NOMO-1 treated with dmso at 0.1 percent for 144 hours (cell line): ENCODE measurements around the gene GPR37L1.

Experiments used
- DNase-seq: peaks from one replicate; lab custom pipeline; 2025; ENCODE audit not compliant: unreplicated experiment; lab: John Stamatoyannopoulos, UW

The GPR37L1 gene

DNA sequence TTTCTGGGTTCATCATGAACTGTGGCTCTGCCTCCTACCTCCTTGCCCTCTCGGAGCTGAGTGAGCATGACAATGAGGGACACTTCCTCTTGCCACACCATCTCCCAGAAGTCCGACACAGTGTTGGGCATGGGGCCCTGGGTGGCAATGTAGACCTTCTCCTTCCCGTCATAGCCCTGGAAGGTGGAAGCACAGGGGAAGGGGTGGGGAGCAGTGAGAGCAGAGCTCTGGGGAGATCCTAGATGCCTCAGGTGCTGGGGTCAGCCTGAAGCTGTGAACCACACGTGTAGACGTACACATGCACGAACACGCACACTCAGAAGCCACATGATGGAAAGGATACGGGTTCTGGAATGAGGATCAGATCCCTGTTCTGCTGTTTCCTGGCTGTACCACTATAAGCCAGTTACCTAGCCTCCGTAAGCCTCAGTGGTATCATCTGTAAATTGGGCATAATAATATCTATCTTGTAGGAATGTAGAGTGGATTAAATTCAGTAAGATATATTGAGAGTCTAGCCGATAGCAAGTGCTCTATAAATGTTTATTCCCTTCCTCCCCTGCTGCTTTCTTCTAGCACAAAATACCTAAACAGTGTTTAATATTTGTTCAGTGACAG, 31.5 kb downstream of the GPR37L1 start:
- no peak for DNase-seq

- no peak for DNase-seq
These were observed 32.2 kb downstream of the GPR37L1 start for GRCh38 chr1:202154766-202155477.

DNA sequence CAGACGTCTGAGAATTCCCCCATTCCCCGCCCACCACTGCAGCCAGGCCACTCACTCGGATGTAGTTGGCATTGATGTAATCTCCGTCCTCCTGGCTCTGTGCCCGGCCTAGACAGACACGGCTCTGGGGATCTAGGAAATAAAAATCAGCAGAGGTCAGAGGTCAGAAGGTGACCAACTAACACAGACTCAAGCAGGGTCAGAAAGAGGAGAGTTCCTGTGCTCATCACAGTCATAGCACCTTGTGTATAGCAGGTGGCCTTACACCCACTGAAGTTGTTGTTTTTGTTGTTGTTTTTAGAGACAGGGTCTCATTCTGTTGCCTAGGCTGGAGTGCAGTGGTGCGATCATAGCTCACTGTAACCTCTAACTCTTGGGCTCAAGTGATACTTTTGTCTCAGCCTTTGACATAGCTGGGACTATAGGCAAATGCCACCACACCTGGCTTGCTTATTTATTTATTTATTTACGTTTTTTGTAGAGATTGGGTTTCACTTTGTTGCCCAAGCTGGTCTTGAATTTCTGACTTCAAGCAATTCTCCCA, 32.8 kb downstream of the GPR37L1 start:
- no peak for DNase-seq

DNA sequence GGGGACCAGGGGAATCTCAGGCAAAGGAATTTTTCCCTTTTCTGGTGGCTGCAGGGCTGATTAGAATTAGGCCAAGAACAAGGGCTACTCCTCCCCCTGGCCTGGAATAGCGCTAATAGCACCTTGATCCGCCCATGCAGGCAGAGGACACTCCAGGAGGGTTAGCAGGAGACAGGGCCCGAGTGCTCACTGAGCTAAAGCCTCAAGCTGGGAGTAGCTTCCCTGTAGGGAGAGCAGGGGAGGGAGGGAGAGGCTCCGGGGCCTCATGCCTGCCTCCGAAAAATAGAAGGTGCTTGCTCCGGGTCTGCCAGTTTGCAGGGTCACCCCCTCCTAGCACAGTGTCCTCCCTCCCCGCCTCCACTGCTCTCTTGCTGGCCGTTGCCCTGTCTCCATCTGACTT, 33.9 kb downstream of the GPR37L1 start:
- no peak for DNase-seq

DNA sequence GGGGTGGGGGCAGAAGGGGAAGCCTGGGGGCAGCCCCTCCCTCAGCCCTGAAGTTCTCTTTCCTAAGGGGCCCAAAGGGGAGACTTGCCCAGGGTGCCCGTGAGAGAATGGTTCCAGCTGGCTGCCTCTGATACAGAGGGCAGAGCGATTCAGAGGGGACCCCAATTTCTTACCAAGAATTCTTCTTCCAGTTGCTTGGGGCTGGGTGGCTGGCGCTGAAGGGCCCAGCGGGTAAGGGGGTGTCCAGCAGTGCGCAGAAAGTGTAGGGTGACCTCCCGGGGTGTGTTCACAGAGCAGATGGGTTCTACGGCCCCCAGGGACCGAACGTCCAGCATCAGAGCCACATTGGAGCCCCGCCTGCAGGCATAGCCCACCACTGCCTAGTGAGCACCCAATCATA, 35.2 kb downstream of the GPR37L1 start:
- no peak for DNase-seq

- DNase-seq, result peak; percentile 32
These were observed 36.3 kb downstream of the GPR37L1 start for GRCh38 chr1:202158810-202159533.

- peak; percentile 41 for DNase-seq
These were observed 37.0 kb downstream of the GPR37L1 start for GRCh38 chr1:202159534-202160371.

GRCh38 chr1:202160377-202160940, 37.7 kb downstream of the GPR37L1 start, which contains the start of gene PTPN7:
Gene PTPN7, minus strand, starts transcription at chr1:202160602. Its CDS starts 1,200 bp downstream, at chr1:202159402.
- DNase-seq, result peak; percentile 81

GRCh38 chr1:202161151-202162046, 38.7 kb downstream of the GPR37L1 start:
- DNase-seq, result no peak

- peak; percentile 55 for DNase-seq
These were observed 39.3 kb downstream of the GPR37L1 start for GRCh38 chr1:202162047-202162417.

- no peak for DNase-seq
These were observed 39.9 kb downstream of the GPR37L1 start for GRCh38 chr1:202162418-202163280.

- DNase-seq, result no peak
These were observed 40.9 kb downstream of the GPR37L1 start for GRCh38 chr1:202163281-202164270.

- DNase-seq, result no peak
These were observed 41.7 kb downstream of the GPR37L1 start for GRCh38 chr1:202164271-202165037.

GRCh38 chr1:202165267-202165941, 42.7 kb downstream of the GPR37L1 start:
- DNase-seq, result no peak

DNA sequence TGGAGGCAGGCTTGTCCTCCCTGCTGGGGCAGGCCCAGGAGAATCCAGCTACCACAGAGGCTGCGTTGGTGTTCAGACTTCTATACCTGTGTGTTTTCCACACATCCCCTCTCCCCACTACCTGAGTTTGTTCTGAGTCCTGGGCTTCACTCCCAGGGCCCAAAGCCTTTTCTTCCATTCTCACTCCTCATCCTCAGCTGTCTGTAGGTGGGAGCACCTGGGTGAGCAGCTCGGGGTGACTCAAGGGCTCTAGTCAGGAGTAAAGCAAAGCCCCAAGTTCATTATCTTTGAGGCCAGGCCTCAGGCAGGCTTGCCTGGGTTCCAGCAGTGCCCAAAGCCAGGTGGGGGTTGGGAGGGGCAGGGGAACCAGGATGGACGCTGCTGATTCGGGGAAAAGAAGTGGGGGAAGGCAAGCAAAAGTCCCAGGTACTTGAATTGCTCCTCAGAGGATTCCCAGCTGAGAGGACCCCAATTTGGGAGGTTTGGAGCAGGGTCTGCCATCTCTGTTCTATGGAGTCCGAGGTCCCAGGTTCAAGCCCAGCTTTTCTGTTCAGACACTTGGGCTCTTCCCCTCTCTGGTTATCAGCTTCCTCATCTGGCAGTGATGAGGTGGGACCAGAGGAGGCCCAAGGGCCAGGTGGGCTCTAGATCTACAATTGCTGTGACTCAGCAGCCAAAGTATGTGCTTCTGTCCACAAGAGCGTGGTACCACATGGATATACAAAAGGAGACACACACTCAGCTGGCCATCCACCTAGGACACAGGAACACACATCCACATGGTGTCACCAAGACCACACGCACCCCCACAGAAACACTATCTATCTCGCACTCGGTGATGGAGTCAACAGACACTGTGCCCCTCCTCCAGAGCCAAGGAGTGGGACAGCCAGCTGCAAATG, 43.5 kb downstream of the GPR37L1 start:
- DNase-seq, result no peak
